Measurements from ENCODE around the gene ADORA2B.

ADORA2B gene

DNA sequence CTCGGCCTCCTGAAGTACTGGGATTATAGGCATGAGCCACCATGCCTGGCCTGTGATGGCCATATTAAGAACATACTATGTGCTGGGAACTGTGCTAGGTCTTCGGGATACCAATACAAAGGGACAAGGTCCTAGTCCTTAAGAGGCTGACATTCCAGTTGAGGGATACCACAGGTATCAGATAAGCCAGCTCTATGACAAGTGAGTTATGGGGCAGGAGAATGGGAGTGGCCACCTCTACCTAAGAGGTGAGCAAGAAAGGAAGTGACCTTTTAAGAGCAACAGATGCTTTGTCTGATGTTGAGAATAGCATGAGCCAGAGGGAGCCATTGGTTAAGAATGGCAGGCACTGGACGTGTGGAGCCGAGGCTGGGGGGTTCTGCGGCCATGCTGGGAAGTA is 27.0 kb downstream of the ADORA2B start:
- TF ChIP-seq EP300 (IDR thresholded peaks at IDR 0.05; ENCODE audit: borderline replicate concordance) = no peak
- TF ChIP-seq FOXM1 (IDR thresholded peaks at IDR 0.05; ENCODE audit: borderline replicate concordance, low read depth) = no peak
- TF ChIP-seq, protein P1, sequence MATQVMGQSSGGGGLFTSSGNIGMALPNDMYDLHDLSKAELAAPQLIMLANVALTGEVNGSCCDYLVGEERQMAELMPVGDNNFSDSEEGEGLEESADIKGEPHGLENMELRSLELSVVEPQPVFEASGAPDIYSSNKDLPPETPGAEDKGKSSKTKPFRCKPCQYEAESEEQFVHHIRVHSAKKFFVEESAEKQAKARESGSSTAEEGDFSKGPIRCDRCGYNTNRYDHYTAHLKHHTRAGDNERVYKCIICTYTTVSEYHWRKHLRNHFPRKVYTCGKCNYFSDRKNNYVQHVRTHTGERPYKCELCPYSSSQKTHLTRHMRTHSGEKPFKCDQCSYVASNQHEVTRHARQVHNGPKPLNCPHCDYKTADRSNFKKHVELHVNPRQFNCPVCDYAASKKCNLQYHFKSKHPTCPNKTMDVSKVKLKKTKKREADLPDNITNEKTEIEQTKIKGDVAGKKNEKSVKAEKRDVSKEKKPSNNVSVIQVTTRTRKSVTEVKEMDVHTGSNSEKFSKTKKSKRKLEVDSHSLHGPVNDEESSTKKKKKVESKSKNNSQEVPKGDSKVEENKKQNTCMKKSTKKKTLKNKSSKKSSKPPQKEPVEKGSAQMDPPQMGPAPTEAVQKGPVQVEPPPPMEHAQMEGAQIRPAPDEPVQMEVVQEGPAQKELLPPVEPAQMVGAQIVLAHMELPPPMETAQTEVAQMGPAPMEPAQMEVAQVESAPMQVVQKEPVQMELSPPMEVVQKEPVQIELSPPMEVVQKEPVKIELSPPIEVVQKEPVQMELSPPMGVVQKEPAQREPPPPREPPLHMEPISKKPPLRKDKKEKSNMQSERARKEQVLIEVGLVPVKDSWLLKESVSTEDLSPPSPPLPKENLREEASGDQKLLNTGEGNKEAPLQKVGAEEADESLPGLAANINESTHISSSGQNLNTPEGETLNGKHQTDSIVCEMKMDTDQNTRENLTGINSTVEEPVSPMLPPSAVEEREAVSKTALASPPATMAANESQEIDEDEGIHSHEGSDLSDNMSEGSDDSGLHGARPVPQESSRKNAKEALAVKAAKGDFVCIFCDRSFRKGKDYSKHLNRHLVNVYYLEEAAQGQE (IDR thresholded peaks at IDR 0.05; ENCODE audit: low read depth) = no peak
- no peak for TF ChIP-seq ZBTB7A (IDR thresholded peaks at IDR 0.05; ENCODE audit: low read depth)
- TF ChIP-seq, protein P2, sequence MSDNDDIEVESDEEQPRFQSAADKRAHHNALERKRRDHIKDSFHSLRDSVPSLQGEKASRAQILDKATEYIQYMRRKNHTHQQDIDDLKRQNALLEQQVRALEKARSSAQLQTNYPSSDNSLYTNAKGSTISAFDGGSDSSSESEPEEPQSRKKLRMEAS (IDR thresholded peaks at IDR 0.05) = no peak
- no peak for TF ChIP-seq TCF12 (IDR thresholded peaks at IDR 0.05; ENCODE audit: low read depth)
- TF ChIP-seq, protein P3, sequence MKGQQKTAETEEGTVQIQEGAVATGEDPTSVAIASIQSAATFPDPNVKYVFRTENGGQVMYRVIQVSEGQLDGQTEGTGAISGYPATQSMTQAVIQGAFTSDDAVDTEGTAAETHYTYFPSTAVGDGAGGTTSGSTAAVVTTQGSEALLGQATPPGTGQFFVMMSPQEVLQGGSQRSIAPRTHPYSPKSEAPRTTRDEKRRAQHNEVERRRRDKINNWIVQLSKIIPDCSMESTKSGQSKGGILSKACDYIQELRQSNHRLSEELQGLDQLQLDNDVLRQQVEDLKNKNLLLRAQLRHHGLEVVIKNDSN (IDR thresholded peaks at IDR 0.05) = no peak

DNA sequence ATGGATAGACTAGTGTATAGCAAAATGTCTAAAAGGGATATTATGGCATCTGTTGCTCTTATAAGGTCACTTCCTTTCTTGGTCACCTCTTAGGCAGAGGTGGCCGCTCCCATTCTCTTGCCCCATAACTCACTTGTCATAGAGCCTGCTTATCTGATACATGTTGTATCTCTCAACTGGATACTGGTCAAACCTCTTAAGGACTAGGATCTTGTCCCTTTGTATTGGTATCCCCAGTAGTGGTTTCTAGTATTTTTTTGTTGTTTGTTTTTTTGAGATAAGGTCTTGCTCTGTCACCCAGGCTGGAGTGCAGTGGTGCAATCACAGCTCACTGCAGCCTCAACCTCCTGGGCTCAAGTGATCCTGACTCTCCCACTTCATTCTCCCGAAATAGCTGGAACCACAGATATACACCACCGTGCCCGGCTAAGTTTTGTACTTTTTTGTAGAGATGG is 27.6 kb downstream of the ADORA2B start:
- TF ChIP-seq ZBTB7A (IDR thresholded peaks at IDR 0.05; ENCODE audit: low read depth) (no peak), TEAD4 (IDR thresholded peaks at IDR 0.05) (no peak), EGR1 (IDR thresholded peaks at IDR 0.05) (no peak), NFIC (IDR thresholded peaks at IDR 0.05) (no peak), RAD21 (IDR thresholded peaks at IDR 0.05; ENCODE audit: low read depth) (no peak), FOXM1 (IDR thresholded peaks at IDR 0.05; ENCODE audit: borderline replicate concordance, low read depth) (no peak), CEBPB (IDR thresholded peaks at IDR 0.05) (no peak), EP300 (IDR thresholded peaks at IDR 0.05; ENCODE audit: borderline replicate concordance) (no peak), TAF1 (IDR thresholded peaks at IDR 0.05; ENCODE audit: low read depth) (no peak)
- TF ChIP-seq, protein P3 (IDR thresholded peaks at IDR 0.05) = no peak
- TF ChIP-seq, protein P1 (IDR thresholded peaks at IDR 0.05; ENCODE audit: low read depth) = no peak
- TF ChIP-seq, protein P2 (IDR thresholded peaks at IDR 0.05) = no peak

DNA sequence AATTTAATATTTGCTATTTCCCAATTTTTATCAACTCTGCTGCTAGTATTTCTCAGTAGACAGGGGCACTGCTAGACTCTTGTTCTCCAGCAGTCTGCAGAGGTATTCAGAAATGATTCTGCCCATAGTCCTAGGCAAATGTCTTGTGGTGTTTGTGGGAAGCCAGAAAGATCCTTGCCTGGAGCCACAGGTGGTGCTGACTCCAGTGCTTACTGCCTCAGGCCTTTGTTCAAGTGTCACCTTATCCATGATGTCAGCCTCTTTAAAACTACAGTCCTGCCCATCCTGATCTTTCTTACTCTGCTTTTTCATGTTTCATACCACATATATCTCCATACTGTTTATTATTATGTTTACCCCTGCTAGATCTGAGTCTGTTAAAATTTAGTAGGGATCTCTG is 28.1 kb downstream of the ADORA2B start:
- no peak for TF ChIP-seq ZBTB7A (IDR thresholded peaks at IDR 0.05; ENCODE audit: low read depth)
- no peak for TF ChIP-seq CEBPB (IDR thresholded peaks at IDR 0.05)

DNA sequence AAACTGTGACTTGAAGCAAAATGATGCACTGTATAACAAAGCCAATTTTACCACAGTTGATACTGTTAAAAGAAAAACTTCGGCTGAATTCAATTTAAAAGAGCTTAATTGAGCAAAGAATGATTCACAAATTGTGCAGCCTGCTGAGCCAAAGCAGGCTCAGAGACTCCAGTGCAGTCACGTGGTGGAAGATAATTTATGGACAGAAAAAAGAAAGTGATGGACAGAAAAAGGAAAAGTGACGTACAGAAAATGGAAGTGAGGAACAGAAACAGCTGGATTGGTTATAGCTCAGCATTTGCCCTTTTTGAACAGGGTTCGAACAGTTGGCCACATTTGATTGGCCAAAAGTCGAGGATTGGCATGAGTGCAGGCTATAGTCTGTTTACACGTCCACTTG is 28.9 kb downstream of the ADORA2B start:
- TF ChIP-seq, protein P3 (IDR thresholded peaks at IDR 0.05) = peak; percentile 37; the same call in 1 of the 2 replicates
- TF ChIP-seq EP300 (IDR thresholded peaks at IDR 0.05; ENCODE audit: borderline replicate concordance) = no peak

DNA sequence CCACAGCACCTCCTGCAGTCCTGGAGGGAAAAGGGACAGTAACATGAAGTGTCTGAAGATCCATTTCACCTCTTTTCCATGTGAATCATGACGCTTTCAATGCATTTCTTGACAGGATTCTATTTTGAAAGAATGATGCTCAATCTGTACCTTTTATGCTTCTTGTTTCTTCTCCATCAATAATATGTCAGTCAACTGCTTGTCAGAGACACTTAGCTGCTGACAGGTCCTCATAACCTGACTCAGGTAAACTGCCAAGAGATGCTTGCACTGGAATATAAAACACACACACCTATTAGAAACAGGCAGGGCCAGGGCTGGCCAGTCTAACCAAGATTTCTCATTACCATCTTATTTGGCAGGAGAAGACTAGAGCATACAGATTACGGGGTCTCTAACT is 33.0 kb downstream of the ADORA2B start:
- no peak for TF ChIP-seq ZBTB7A (IDR thresholded peaks at IDR 0.05; ENCODE audit: low read depth)
- TF ChIP-seq, protein P1 (IDR thresholded peaks at IDR 0.05; ENCODE audit: low read depth) = no peak
- TF ChIP-seq NFIC (IDR thresholded peaks at IDR 0.05) = no peak
- TF ChIP-seq TCF12 (IDR thresholded peaks at IDR 0.05; ENCODE audit: low read depth) = no peak
- TF ChIP-seq FOXM1 (IDR thresholded peaks at IDR 0.05; ENCODE audit: borderline replicate concordance, low read depth) = no peak
- TF ChIP-seq YY1 (IDR thresholded peaks at IDR 0.05; ENCODE audit: low read depth) = no peak
- TF ChIP-seq CREB1 (IDR thresholded peaks at IDR 0.05; ENCODE audit: low read depth) = no peak
- TF ChIP-seq RAD21 (IDR thresholded peaks at IDR 0.05; ENCODE audit: low read depth) = no peak
- TF ChIP-seq TAF1 (IDR thresholded peaks at IDR 0.05; ENCODE audit: low read depth) = no peak
- TF ChIP-seq CEBPB (IDR thresholded peaks at IDR 0.05) = no peak
- no peak for TF ChIP-seq EGR1 (IDR thresholded peaks at IDR 0.05)
- TF ChIP-seq, protein P2 (IDR thresholded peaks at IDR 0.05) = no peak
- no peak for TF ChIP-seq TEAD4 (IDR thresholded peaks at IDR 0.05)
- TF ChIP-seq, protein P3 (IDR thresholded peaks at IDR 0.05) = no peak

Measured in Ishikawa (cell line).